Heart left ventricle (tissue), 13 donors: ENCODE measurements around the gene NTM.

ENCODE experiments used
- CTCF ChIP-seq, 12 donors: fragments of 200-600 bp; sonication (generic) in 4 of 12; IDR thresholded peaks; one replicate each; pipeline versions ENCODE4 v1.5.0 to v1.8.0; 2018 to 2022; ENCODE audit warnings: antibody characterized with exemption in 12 of 12, mild to moderate bottlenecking in 5 of 12
- POLR2A ChIP-seq, 2 donors: fragments of 450-650 bp; IDR thresholded peaks; one replicate each; pipeline ENCODE4 v1.6.1; 2017; ENCODE audit warnings: antibody characterized with exemption in 2 of 2, mild to moderate bottlenecking in 2 of 2, moderate library complexity in 2 of 2
- donor health status: ischemic (EF 13 %, LVEDD 7.1; RV severe dilation, severe dysfunction).
- donor health status: DM: no; HTN: yes; CAD: no.
- donor health status: DM: no; HTN: no; CAD: no.
- donor health status: ischemic (EF 25% LVEDD 6.9; RV normal size, moderate dysfunction).
- donor health status: ischemic (EF 25% LVEDD 5.7; RV mildly dilated, moderate dysfunction).
- donor health status: ischemic (EF 35%, LVEDD 5.7; RV mildly dilated, moderate dysfunction).
- donor health status: nonischemic (EF 11% LVEDD 7.7; RV severe dilation, severe dysfunction).
- donor health status: DM: yes; HTN: yes; CAD: no.
- donor health status: PGD.
- donor health status: ischemic (EF 29% LVEDD 5.4; RV normal size, mild dysfunction).
- donor health status: nonischemic (EF 23%, LVEDD 6.1; RV moderate dilation, normal function).

- TF ChIP-seq POLR2A (IDR thresholded peaks at IDR 0.05): no peak
- no peak for TF ChIP-seq CTCF (IDR thresholded peaks at IDR 0.05)
Observed at GRCh38 chr11:131859538-131860210, 489.3 kb downstream of the NTM start.
